Adrenal gland (tissue), 12 donors: ENCODE results near the gene OR52B6. TPM values are rescaled to one million over a fixed set of nuclear protein-coding genes. Genes with fewer than 3 reads are reported as not detected.

Experiments
- DNase-seq, 7 donors: peaks; one replicate each; pipeline ENCODE4 v3.0.0-alpha.2; 2019 to 2020
- H3K27ac ChIP-seq, 5 donors: fragments of 200-600 bp; sonication (generic) in 4 of 5; 1 replicate in 3 of 5; 2 replicates in 2 of 5; pipeline versions ENCODE4 v1.5.1 to v1.8.0; 2016 to 2020; ENCODE audit warnings: mild to moderate bottlenecking in 1 of 5
- H3K27me3 ChIP-seq: fragments of 200-600 bp; 2 replicates; pipeline ENCODE4 v1.8.0; 2021
- H3K36me3 ChIP-seq, 2 donors: fragments of 200-600 bp; replicated peaks in 1 of 2; 1 replicate in 1 of 2; 2 replicates in 1 of 2; pipeline versions ENCODE4 v1.5.1 to v1.8.0; 2018 to 2022
- H3K4me1 ChIP-seq, 2 donors: fragments of 200-600 bp; replicated peaks in 1 of 2; 1 replicate in 1 of 2; 2 replicates in 1 of 2; pipeline versions ENCODE4 v1.5.1 to v1.8.0; 2018 to 2021
- H3K4me3 ChIP-seq, 4 donors: fragments of 200-600 bp; sonication (generic) in 3 of 4; one replicate each; pipeline ENCODE4 v1.5.1; 2016 to 2018
- H3K9me3 ChIP-seq, 3 donors: fragments of 200-600 bp; sonication (generic) in 1 of 3; replicated peaks in 1 of 3; 1 replicate in 2 of 3; 2 replicates in 1 of 3; pipeline versions ENCODE4 v1.5.1 to v1.8.0; 2016 to 2021
- CTCF ChIP-seq, 6 experiments: fragments of 450-650 bp in 4 of 6; fragments of 200-600 bp in 2 of 6; sonication (generic) in 1 of 6; IDR thresholded peaks; 1 replicate in 5 of 6; 2 replicates in 1 of 6; pipeline versions ENCODE4 v1.5.1 to v1.8.0; 2016 to 2021; ENCODE audit warnings: antibody characterized with exemption in 6 of 6, mild to moderate bottlenecking in 2 of 6, moderate library complexity in 1 of 6
- POLR2A ChIP-seq, 2 donors: fragments of 450-650 bp; IDR thresholded peaks; one replicate each; pipeline ENCODE4 v1.6.1; 2017; ENCODE audit warnings: antibody characterized with exemption in 2 of 2, mild to moderate bottlenecking in 2 of 2, moderate library complexity in 1 of 2
- WGBS, 4 donors: extraction: QIAGEN DNeasy Blood & Tissue Kit in 2 of 4; methylation state at CpG; one replicate each; pipeline versions ENCODE4 v1.1.5 to v1.1.7; 2013 to 2017; 5-methylcytosine and 5-hydroxymethylcytosine counted together
- intact Hi-C, 2 donors: fragments of 100-400 bp; cut with DNase I; formaldehyde crosslinking; loops; one replicate each; pipeline versions ENCODE4 v1.14.1 to v1.15.0; 2022 to 2023
- polyA plus RNA-seq, 3 donors: library from polyadenylated mRNA; stranded (reverse); fragments of 200-250 nt in 2 of 3; fragments of 350-450 nt in 1 of 3; fragmentation: Illumina TruSeq in 1 of 3; extraction: RNeasy Lipid Tissue Mini Kit (QIAGEN cat#74804) in 1 of 3; gene quantifications; one replicate each; pipeline ENCODE4 v1.2.3, GENCODE V29; 2013 to 2014
- total RNA-seq, 9 donors: library from RNA; depleted of rRNA in 4 of 9; stranded (reverse); fragments of >200 nt in 4 of 9; fragments of 120-200 nt in 1 of 9; fragmentation: NEBNext Ultra II Directional in 1 of 9; extraction: Animal tissue kit (Norgen Biotek cat#: 25700) in 1 of 9; gene quantifications; one replicate each; pipeline versions ENCODE4 v1.1.0 to v1.2.4, GENCODE V29; 2013 to 2023
- donor health status: healthy with polysubstance abuse.
- donor health status: Bipolar disorder and iron deficiency.
- donor health status: DM: yes; HTN: yes; CAD: no.
- donor health status: DM: no; HTN: no; CAD: no.
- donor health status: DM: no; HTN: no; CAD: no.
- donor health status: DM: yes; HTN: yes; CAD: no.

Gene OR52B6
- total and polyA plus RNA-seq, 12 donors, result not detected

- intact Hi-C loops, result no loop called here
- H3K9me3 ChIP-seq, result no peaks in the 10 kb centered on the region
- no peak overlapping the region for H3K4me3 ChIP-seq
- H3K27me3 ChIP-seq, result no peaks in the 10 kb centered on the region
- no peaks in the 10 kb centered on the region for H3K36me3 ChIP-seq
- no peak for TF ChIP-seq CTCF (IDR thresholded peaks at IDR 0.05)
- H3K27ac ChIP-seq, result no peak overlapping the region
- H3K4me1 ChIP-seq, result peaks cover 0 to 7% of the 10 kb centered on the region in 2 donors
- WGBS, 4 donors, result 92 to 97% (median 94%) methylated on average over 7 to 8 of the region's 8 CpGs
- no peak for DNase-seq
These were observed 22.6 kb downstream of the OR52B6 start for GRCh38 chr11:5603326-5603725.

GRCh38 chr11:5604896-5605295 lies 24.2 kb downstream of the OR52B6 start:
- no peak for TF ChIP-seq POLR2A (IDR thresholded peaks at IDR 0.05)
- TF ChIP-seq CTCF (IDR thresholded peaks at IDR 0.05), result no peak
- no peaks in the 10 kb centered on the region for H3K27me3 ChIP-seq
- intact Hi-C loops, result no loop called here
- 72 to 89% (median 82%) methylated on average over 4 of the region's 4 CpGs for WGBS, 4 donors
- no peak overlapping the region for H3K4me3 ChIP-seq
- no peaks in the 10 kb centered on the region for H3K36me3 ChIP-seq
- no peaks in the 10 kb centered on the region for H3K9me3 ChIP-seq
- no peak for DNase-seq
- no peak overlapping the region for H3K27ac ChIP-seq
- peaks cover 0 to 7% of the 10 kb centered on the region in 2 donors for H3K4me1 ChIP-seq

GRCh38 chr11:5605849-5606248 lies 25.2 kb downstream of the OR52B6 start:
- no peak overlapping the region for H3K4me3 ChIP-seq
- 67 to 71% (median 71%) methylated on average over 5 of the region's 5 CpGs for WGBS, 4 donors
- no peaks in the 10 kb centered on the region for H3K36me3 ChIP-seq
- intact Hi-C loops, result no loop called here
- no peak overlapping the region for H3K27ac ChIP-seq
- DNase-seq, result peak in 5 of 7 donors; percentile 31 to 55 (median 40)
- H3K9me3 ChIP-seq, result no peaks in the 10 kb centered on the region
- no peaks in the 10 kb centered on the region for H3K27me3 ChIP-seq
- TF ChIP-seq POLR2A (IDR thresholded peaks at IDR 0.05) (no peak), CTCF (IDR thresholded peaks at IDR 0.05) (no peak)
- peaks cover 0 to 2% of the 10 kb centered on the region in 2 donors for H3K4me1 ChIP-seq

GRCh38 chr11:5608808-5609207 lies 28.1 kb downstream of the OR52B6 start:
- TF ChIP-seq CTCF (IDR thresholded peaks at IDR 0.05), result no peak
- TF ChIP-seq POLR2A (IDR thresholded peaks at IDR 0.05), result no peak
- Histone ChIP-seq H3K36me3 (no peaks in the 10 kb centered on the region), H3K27me3 (no peaks in the 10 kb centered on the region), H3K4me3 (no peak overlapping the region), H3K27ac (no peak overlapping the region), H3K4me1 (no peaks in the 10 kb centered on the region), H3K9me3 (no peaks in the 10 kb centered on the region)
- WGBS, 4 donors, result 65 to 72% (median 70%) methylated on average over 6 of the region's 6 CpGs
- intact Hi-C loops, result no loop called here
- no peak for DNase-seq
